HUES6 (cell line): ENCODE data around the gene PCBP3.
"Not testable (repeated sequence)": the region's sequence is repeated elsewhere in the genome, so short reads cannot be mapped to it uniquely, and the experiment has no call there.

Experiments used
- H3K27ac ChIP-seq: 2 replicates; pipeline ENCODE4 v1.7.0; 2013; ENCODE audit warnings: low read depth, mild to moderate bottlenecking, low read length, inconsistent platforms
- H3K27me3 ChIP-seq: 2 replicates; pipeline ENCODE4 v1.6.1; 2013; ENCODE audit warnings: low read length; ENCODE audit not compliant: control insufficient read depth, insufficient read depth
- H3K36me3 ChIP-seq: 2 replicates; pipeline ENCODE4 v1.6.1; 2013; ENCODE audit warnings: low read length; ENCODE audit not compliant: control insufficient read depth, insufficient read depth
- H3K4me1 ChIP-seq: 2 replicates; pipeline ENCODE4 v1.6.1; 2013; ENCODE audit warnings: low read length; ENCODE audit not compliant: control insufficient read depth, insufficient read depth
- H3K4me3 ChIP-seq: 2 replicates; pipeline ENCODE4 v1.5.1; 2013; ENCODE audit warnings: low read depth, low read length
- H3K9ac ChIP-seq: one replicate; pipeline ENCODE4 v1.6.1; 2013; ENCODE audit warnings: mild to moderate bottlenecking, low read length
- H3K9me3 ChIP-seq: 2 replicates; pipeline ENCODE4 v1.6.1; 2013; ENCODE audit warnings: low read depth, low read length; ENCODE audit not compliant: control insufficient read depth, insufficient read depth

Gene PCBP3

DNA sequence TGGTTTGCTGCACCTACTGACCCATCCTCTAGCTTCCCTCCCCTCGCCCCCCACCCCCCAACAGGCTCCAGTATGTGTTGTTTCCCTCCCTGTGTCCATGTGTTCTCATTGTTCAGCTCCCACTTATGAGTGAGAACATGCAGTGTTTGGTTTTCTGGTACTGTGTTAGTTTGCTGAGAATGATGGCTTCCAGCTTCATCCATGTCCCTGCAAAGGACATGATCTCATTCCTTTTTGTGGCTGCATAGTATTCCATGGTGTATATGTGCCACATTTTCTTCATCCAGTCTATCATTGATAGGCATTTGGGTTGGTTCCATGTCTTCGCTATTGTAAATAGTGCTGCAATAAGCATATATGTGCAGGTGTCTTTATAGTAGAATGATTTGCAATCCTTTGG lies 17.4 kb upstream of the PCBP3 start:
- not testable (repeated sequence) for H3K4me3 ChIP-seq, H3K4me1 ChIP-seq, H3K27ac ChIP-seq, H3K9me3 ChIP-seq, H3K36me3 ChIP-seq, H3K27me3 ChIP-seq, H3K9ac ChIP-seq

DNA sequence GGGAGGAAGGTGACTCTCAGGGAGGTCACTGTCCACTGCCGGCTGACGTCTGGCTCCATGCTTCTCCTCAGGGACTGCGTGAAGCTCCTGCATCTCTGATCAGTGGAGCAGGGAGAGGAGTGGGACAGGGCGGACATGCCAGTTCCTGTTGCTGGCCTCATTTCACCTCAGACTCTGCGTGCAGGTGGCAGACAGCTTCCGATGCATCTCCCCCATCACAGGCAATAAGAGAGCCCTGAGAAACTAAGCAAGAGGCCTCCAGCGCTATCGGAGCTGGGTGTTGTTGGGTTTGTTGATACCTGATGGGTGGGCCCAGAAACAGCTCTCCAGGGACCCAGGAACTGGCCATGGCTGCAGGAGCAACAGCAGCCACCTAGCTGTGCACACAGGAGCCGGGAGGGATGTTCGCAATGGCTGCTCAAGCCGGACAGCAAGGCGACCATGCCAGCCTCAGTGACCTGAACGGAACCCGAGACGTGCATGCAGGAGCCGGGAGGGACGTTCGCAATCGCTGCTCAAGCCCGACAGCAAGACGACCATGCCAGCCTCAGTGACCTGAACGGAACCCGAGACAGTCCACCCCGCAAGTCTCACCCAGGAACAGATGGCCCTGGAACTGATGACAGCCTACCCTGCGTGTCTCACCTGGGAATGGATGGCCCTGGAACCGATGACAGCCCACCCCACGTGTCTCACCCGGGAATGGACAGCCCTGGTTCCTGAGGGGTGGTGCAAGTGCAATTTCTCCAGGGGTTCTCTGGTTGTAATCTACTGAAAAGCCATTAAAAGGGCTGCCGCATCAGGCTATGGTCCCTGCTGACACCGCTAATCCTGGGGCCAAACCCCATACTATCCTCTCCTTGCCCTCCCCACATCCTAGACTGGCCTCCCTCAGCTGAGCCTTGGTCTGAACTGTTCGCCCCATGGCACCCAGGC lies 14.2 kb upstream of the PCBP3 start:
- Histone ChIP-seq H3K27ac (no peak overlapping the region), H3K27me3 (peaks cover 3% of the 10 kb centered on the region; the same call in 1 of the 2 replicates), H3K9me3 (no peaks in the 10 kb centered on the region), H3K4me3 (no peak overlapping the region), H3K9ac (no peak overlapping the region), H3K4me1 (no peaks in the 10 kb centered on the region), H3K36me3 (no peaks in the 10 kb centered on the region)

DNA sequence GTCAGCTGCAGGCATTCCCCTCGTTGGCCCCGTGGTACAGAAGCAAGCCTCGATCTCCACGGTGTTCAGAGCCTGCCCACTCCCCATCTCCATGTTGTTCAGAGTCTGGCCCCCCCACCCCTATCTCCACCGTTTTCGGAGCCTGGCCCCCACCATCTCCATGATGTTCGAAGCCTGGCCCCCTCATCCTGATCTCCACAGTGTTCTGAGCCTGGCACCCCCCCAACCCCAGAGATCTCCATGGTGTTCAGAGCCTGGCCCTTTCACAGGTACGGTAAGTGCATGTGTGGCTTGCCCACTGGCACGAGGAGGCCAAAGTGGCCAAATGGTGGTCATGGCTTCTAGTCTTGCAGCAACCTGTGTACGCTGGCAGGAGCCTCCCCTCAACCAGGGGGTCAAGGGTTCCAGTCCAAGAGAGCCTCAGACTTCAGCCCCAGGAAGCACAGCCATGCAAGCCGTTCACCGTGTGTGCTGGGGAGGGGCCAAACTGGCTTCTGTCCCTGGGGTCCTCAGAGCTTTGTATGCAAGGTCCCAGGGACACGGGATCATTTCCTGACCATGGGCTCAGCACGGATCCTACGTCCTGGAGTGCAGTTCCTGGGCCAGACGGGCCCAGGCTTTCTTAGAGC lies 13.3 kb upstream of the PCBP3 start:
- H3K4me3 ChIP-seq = no peak overlapping the region
- H3K36me3 ChIP-seq = no peaks in the 10 kb centered on the region
- no peak overlapping the region for H3K9ac ChIP-seq
- no peak overlapping the region for H3K27ac ChIP-seq
- H3K27me3 ChIP-seq = peaks cover 3% of the 10 kb centered on the region; the same call in 1 of the 2 replicates
- H3K4me1 ChIP-seq = no peaks in the 10 kb centered on the region
- H3K9me3 ChIP-seq = peaks cover 4% of the 10 kb centered on the region; the same call in 1 of the 2 replicates

DNA sequence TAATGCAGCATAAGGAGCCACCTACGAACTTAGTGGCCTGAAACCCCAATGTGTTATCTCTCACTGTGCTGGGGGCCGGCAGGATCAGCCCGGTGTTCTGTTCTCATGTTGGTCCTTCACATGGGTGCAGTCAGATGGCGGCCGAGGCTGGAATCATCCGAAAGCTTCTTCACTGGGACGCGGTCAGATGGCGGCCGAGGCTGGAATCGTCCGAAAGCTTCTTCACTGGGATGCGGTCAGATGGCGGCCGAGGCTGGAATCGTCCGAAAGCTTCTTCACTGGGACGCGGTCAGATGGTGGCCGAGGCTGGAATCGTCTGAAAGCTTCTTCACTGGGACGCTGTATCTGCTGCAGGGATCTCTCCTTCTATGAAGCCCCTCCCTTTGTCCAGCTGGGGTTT lies 12.6 kb upstream of the PCBP3 start:
- Histone ChIP-seq H3K4me3 (no peak overlapping the region), H3K27me3 (peaks cover 3% of the 10 kb centered on the region; the same call in 1 of the 2 replicates), H3K9me3 (peaks cover 11% of the 10 kb centered on the region; the same call in 1 of the 2 replicates), H3K27ac (no peak overlapping the region), H3K4me1 (no peaks in the 10 kb centered on the region), H3K9ac (no peak overlapping the region), H3K36me3 (no peaks in the 10 kb centered on the region)

DNA sequence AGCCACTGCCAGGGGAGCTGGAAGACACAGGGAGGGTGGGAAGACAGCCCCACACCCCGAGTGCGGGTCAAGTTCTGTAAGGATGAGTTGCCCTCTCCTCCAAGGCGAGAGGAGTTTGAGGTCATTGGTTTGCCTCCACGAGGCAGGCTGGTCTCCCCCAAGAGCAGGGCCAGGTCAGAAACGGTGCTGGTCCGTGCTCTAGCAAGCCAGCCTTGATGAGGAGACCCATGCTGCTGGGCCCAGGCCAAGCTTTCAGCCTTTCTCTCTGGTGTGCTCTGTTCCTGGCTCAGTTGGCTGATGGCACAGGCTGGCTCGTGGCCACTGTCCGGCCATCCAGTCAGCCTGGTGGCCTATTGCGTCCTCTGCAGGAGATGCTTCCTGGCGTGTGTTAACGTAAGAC lies 12.0 kb upstream of the PCBP3 start:
- no peak overlapping the region for H3K4me3 ChIP-seq
- no peak overlapping the region for H3K9ac ChIP-seq
- no peaks in the 10 kb centered on the region for H3K4me1 ChIP-seq
- no peak overlapping the region for H3K27ac ChIP-seq
- H3K9me3 ChIP-seq = peaks cover 12% of the 10 kb centered on the region; the same call in 1 of the 2 replicates
- no peaks in the 10 kb centered on the region for H3K36me3 ChIP-seq
- peaks cover 3% of the 10 kb centered on the region; the same call in 1 of the 2 replicates for H3K27me3 ChIP-seq

DNA sequence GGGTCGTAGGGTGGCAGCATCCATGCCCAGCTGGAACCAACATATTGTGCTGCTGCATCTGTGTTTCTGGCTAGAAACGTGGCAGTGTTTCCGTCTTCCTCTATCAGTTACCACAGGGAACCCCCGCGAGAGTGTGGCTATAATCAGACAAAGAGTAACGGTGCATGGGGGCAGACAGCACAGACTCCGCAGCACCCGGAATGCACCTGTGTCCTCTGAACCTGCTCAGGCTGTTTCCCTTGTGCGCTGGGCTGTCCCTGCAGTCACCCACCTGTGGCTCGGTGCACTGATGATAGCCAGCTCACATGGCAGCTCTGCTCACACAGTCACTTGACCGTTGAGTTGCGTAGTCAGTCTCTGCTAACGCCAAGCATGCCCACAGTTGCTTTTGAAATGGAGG lies 11.4 kb upstream of the PCBP3 start:
- peaks cover 12% of the 10 kb centered on the region; the same call in 1 of the 2 replicates for H3K9me3 ChIP-seq
- H3K9ac ChIP-seq = no peak overlapping the region
- no peak overlapping the region for H3K27ac ChIP-seq
- H3K4me1 ChIP-seq = no peaks in the 10 kb centered on the region
- no peaks in the 10 kb centered on the region for H3K36me3 ChIP-seq
- H3K27me3 ChIP-seq = peaks cover 3% of the 10 kb centered on the region; the same call in 1 of the 2 replicates
- H3K4me3 ChIP-seq = no peak overlapping the region

DNA sequence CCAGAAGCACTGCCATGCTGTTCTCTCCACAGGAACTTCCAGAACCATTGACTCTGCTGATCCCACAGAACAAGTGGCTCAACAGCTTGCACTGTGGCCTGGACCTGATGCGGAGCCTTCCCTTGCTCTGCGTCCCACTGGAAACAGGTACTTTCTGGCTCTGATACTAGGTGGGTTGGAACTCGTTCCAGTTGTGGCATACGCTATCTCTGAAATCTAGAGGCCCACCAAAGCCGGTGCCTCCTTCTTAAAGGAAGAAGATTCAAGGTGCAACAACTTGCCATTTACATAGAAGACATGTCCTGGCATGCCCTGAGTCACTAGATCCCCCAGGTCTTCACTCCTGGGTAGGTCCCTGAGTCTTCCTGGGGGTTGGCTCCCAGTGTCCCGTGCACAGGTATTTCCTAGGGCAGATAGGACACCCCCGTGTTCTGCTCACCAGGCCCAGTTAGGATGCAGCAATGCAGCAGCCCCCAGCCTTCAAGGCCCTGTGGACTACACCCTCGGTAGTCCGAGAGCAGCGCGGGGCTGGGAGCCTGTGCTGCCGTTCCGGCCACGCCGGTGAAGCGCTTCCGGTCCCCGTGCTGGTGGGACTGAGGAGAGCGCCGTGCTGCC lies 10.8 kb upstream of the PCBP3 start:
- H3K4me3 ChIP-seq = no peak overlapping the region
- H3K9me3 ChIP-seq = peaks cover 12% of the 10 kb centered on the region; the same call in 1 of the 2 replicates
- no peak overlapping the region for H3K27ac ChIP-seq
- H3K36me3 ChIP-seq = no peaks in the 10 kb centered on the region
- peaks cover 3% of the 10 kb centered on the region; the same call in 1 of the 2 replicates for H3K27me3 ChIP-seq
- no peaks in the 10 kb centered on the region for H3K4me1 ChIP-seq
- no peak overlapping the region for H3K9ac ChIP-seq

DNA sequence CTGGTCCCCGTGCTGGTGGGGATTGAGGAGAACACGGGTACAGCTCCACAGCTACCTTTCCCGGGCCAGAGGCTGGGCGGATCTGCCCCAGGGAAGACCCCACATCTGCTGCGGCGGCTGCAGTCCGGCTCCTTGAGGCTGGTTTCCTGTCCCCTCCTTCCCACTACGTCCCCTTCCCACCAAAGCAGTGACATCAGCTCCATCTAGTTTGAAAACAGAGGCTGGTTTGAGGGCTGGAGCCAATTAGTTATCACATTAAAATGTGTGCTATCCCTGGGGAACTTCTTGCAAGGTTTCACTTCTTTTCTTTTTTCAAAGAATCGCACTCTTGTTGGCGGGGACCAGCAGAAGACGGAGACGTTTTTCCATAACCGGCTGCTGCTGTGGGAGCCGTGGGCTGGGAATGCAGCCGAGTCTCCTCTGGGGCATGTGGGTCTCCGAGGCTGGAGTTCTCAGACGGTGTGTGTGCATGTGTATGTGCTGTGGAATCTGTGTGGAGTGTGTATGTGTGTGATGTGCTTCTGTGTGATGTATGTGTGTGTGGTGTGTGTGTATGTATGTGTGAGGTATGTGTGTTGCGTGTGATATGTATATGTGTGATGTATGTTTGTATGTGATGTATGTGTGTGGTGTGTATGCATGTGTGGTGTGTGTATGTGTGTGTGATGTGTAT lies 8.9 kb upstream of the PCBP3 start:
- no peaks in the 10 kb centered on the region for H3K36me3 ChIP-seq
- H3K27me3 ChIP-seq = no peaks in the 10 kb centered on the region
- no peak overlapping the region for H3K4me3 ChIP-seq
- H3K9me3 ChIP-seq = peaks cover 12% of the 10 kb centered on the region; the same call in 1 of the 2 replicates
- H3K9ac ChIP-seq = no peak overlapping the region
- no peaks in the 10 kb centered on the region; the same call in 1 of the 2 replicates for H3K4me1 ChIP-seq
- H3K27ac ChIP-seq = no peak overlapping the region

DNA sequence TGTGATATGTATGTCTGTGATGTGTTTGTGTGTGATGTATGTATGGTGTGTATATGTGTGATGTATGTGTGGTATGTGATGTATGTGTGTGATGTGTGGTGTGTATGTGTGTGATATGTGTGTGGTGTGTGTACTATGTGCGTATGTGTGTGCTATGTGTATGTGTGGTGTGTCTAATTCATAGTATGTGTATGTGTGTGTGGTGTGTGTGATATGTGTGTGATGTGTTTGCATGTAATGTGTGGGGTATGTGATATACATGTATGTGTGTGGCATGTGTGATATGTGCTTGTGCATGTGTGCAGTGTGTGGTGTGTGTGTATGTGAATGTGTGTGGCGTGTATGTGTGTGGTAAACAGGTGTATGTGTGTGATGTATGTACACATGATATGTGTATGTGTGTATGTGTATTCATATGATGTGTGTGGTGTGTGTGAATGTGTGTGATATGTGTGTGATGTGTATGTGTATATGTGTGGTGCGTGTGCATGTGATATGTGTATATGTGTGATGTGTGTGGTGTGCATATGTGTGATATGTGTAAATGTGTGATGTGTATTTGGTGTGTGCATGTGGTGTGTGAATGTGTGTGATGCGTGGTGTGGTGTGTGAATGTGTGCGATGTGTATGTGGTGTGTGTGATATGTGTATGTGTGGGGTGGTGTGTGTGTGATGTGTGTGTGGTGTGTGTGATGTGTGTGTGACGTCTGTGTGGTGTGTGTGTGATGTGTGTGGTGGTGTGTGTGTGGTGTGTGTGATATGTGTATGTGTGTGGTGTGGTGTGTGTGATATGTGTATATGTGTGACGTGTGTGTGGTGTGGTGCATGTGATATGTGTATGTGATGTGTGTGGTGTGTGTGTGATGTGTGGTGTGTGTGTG lies 8.0 kb upstream of the PCBP3 start:
- Histone ChIP-seq H3K27ac (no peak overlapping the region), H3K4me1 (peaks cover 3% of the 10 kb centered on the region), H3K9ac (no peak overlapping the region), H3K27me3 (no peaks in the 10 kb centered on the region), H3K9me3 (peaks cover 12% of the 10 kb centered on the region; the same call in 1 of the 2 replicates), H3K36me3 (no peaks in the 10 kb centered on the region), H3K4me3 (no peak overlapping the region)

DNA sequence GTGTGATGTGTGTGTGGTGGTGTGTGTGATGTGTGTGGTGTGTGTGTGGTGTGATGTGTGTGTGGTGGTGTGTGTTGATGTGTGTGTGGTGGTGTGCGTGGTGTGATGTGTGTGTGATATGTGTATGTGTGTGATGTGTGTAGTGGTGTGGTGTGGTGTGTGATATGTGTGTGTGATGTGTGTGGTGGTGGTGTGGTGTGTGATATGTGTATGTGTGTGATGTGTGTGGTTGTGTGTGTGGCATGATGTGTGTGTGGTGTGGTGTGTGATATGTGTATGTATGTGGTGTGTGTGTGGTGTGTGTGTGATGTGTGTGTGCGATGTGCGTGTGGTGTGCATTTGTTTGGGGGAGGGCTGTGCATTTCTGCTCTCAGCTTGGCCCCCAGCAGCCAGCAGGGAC lies 7.1 kb upstream of the PCBP3 start:
- Histone ChIP-seq H3K36me3 (no peaks in the 10 kb centered on the region), H3K4me3 (no peak overlapping the region), H3K9me3 (peaks cover 12% of the 10 kb centered on the region; the same call in 1 of the 2 replicates), H3K4me1 (peaks cover 11% of the 10 kb centered on the region), H3K9ac (no peak overlapping the region), H3K27ac (no peak overlapping the region), H3K27me3 (peaks cover 6% of the 10 kb centered on the region)
